Hematopoietic multipotent progenitor cell treated with erythropoietin and hydrocortisone succinate and interleukin-3 and kit ligand, for 4 days (in vitro differentiated cells): ENCODE results near the gene NFKBIL1.
"Not testable (repeated sequence)": the region's sequence is repeated elsewhere in the genome, so short reads cannot be mapped to it uniquely, and the experiment has no call there.

Source experiments
- DNase-seq: peaks from one replicate; pipeline ENCODE4 v3.0.0-alpha.2; 2015

The NFKBIL1 gene

GRCh38 chr6:31582230-31582643, 34.8 kb downstream of the NFKBIL1 start, which contains the start of gene LTB:
Gene LTB (minus strand): TSS chr6:31582424. CDS start chr6:31582417, 7 bp downstream.
- no peak for DNase-seq

- peak; percentile 77 for DNase-seq
These were observed 38.1 kb downstream of the NFKBIL1 start for GRCh38 chr6:31585491-31585890.

GRCh38 chr6:31586008-31586407, 38.6 kb downstream of the NFKBIL1 start, which contains the start of gene LST1:
Gene LST1 (plus strand): TSS chr6:31586277. CDS start chr6:31587300, 1,023 bp downstream.
- peak; percentile 75 for DNase-seq

- peak; percentile 92 for DNase-seq
These were observed 39.3 kb downstream of the NFKBIL1 start for GRCh38 chr6:31586599-31587281.

GRCh38 chr6:31587791-31588777, 40.7 kb downstream of the NFKBIL1 start:
- DNase-seq, result no peak

- peak; percentile 46 for DNase-seq
These were observed 41.7 kb downstream of the NFKBIL1 start for GRCh38 chr6:31588871-31589650.

GRCh38 chr6:31590691-31591090, 43.3 kb downstream of the NFKBIL1 start:
- not testable (repeated sequence) for DNase-seq

GRCh38 chr6:31592396-31592771, 45.0 kb downstream of the NFKBIL1 start:
- no peak for DNase-seq

- peak; percentile 89 for DNase-seq
These were observed 49.6 kb downstream of the NFKBIL1 start for GRCh38 chr6:31597006-31597405.

GRCh38 chr6:31607317-31607716, 59.9 kb downstream of the NFKBIL1 start:
- peak; percentile 36 for DNase-seq
